ENCODE data around the gene TSPAN3. TPM values are rescaled to one million over a fixed set of nuclear protein-coding genes. Genes with fewer than 3 reads are reported as not detected.
A peak's percentile ranks its signal among the peaks of the same experiment; 100 is the strongest.

Gene TSPAN3
- total RNA-seq, 4 donors from 2014 or later = 163 to 205 (median 171) TPM

DNA sequence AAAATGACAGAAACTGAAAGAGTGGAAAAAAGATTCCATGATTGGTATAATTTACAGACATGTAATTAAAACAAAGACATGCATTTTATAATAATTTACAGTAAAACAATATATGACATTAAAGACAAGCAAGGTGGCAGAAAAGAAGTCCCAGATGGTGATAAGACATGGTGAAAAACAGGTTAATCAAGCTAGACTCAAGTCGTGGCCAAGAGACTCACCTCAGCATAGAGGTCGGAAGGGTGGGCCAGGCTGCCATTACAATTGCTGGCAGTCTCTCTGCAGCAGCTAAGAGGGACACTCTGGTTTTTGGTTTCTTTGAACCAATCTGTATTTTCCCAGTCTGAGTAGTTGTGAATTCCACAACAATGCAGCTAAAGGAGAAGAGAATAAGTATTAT, 18.4 kb downstream of the TSPAN3 start:
- TF ChIP-seq POLR2A (IDR thresholded peaks at IDR 0.05) = no peak
- TF ChIP-seq POLR2AphosphoS5 (IDR thresholded peaks at IDR 0.05) = no peak
- TF ChIP-seq, protein P1, sequence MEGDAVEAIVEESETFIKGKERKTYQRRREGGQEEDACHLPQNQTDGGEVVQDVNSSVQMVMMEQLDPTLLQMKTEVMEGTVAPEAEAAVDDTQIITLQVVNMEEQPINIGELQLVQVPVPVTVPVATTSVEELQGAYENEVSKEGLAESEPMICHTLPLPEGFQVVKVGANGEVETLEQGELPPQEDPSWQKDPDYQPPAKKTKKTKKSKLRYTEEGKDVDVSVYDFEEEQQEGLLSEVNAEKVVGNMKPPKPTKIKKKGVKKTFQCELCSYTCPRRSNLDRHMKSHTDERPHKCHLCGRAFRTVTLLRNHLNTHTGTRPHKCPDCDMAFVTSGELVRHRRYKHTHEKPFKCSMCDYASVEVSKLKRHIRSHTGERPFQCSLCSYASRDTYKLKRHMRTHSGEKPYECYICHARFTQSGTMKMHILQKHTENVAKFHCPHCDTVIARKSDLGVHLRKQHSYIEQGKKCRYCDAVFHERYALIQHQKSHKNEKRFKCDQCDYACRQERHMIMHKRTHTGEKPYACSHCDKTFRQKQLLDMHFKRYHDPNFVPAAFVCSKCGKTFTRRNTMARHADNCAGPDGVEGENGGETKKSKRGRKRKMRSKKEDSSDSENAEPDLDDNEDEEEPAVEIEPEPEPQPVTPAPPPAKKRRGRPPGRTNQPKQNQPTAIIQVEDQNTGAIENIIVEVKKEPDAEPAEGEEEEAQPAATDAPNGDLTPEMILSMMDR (IDR thresholded peaks at IDR 0.05) = no peak
- TF ChIP-seq EP300 (IDR thresholded peaks at IDR 0.05) = no peak
- Histone ChIP-seq H3K4me3 (no peak overlapping the region), H3K27ac (no peak overlapping the region), H3K36me3 (peaks cover 0 to 33% of the 10 kb centered on the region in 2 donors), H3K4me1 (peaks cover 0 to 12% (median 0%) of the 10 kb centered on the region in 3 donors), H3K9me3 (no peaks in the 10 kb centered on the region), H3K27me3 (no peaks in the 10 kb centered on the region)
- 50 to 57% methylated on average over 2 of the region's 2 CpGs for WGBS, 2 donors (ENCODE audit: low coverage in 1 of 2)
- ATAC-seq = no peak

DNA sequence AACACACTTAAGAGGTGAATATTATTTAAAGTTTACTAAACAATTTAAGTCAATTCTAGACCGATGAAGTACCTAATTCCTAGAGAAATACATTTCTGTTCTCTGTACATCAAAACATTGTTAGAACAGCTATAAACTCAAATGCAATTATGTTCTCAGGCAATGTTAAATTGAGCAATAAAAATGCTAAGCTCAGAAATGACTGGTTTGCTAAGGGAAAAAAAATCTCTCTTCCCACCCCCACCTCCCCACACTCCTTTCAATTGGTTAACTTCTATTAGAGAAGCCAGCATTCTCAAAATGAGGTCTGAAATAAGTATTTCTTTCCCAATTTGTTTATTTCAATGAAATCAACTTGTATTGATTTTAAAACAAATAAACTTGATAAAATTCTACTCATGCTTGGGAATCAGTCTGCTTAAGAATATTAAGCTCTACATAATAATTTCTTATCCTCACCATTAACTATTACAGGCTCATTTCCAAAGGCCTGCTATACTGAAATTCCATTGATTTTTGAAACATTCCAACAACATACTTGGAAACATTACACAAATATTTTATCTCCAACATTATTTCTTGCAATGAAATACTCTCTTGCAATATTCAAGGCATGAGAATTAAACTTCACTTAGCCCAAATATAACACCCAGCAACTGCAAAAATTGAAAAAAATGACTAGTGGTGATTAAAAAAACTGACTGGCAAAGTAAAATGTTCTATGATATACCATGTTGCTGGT, 22.6 kb downstream of the TSPAN3 start:
- H3K27me3 ChIP-seq = no peaks in the 10 kb centered on the region
- H3K9me3 ChIP-seq = no peaks in the 10 kb centered on the region
- H3K36me3 ChIP-seq = peaks cover 0 to 69% of the 10 kb centered on the region in 2 donors
- peaks cover 0 to 19% (median 4%) of the 10 kb centered on the region in 3 donors for H3K4me1 ChIP-seq
- ATAC-seq = no peak
- WGBS, 2 donors (ENCODE audit: low coverage in 1 of 2) = 92 to 94% methylated on average over 1 of the region's 1 CpG
- H3K4me3 ChIP-seq = no peak overlapping the region
- TF ChIP-seq EP300 (IDR thresholded peaks at IDR 0.05) = no peak
- no peak for TF ChIP-seq POLR2A (IDR thresholded peaks at IDR 0.05)
- H3K27ac ChIP-seq = no peak overlapping the region

DNA sequence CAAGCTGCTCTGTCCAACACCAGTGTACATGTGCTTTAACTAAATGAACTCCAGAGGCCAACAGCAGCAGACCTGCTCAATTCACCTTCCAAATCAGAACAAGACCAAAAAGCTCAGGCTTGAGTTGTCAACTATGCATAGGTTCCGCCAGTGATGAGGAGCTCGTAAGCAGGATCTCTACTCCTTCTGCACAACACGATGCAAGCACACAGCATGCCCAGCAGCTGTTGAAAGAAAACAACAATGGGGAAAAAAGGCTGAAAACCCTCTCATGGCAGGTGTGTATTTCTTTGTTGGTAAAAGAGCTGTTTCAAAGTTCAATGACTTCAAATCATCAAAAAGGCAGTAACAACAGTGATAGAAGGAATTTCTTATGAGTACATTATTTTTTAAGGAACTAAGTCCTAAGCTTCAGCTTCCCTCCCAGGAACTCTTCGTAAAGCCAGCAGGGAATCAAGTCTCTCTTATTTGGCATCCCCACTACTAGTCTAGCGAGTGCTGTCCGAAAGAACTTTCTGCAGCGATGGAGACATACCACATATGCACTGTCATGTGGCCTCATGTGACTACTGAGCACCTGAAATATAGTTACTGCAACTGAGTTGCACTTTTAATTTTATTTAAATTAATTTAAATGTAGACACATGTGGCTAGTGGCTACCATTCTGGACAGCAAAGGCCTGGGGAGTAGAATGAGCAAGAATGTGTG, 24.1 kb downstream of the TSPAN3 start:
- Histone ChIP-seq H3K27me3 (no peaks in the 10 kb centered on the region), H3K9me3 (no peaks in the 10 kb centered on the region), H3K4me1 (peaks cover 0 to 19% (median 4%) of the 10 kb centered on the region in 3 donors), H3K27ac (no peak overlapping the region), H3K36me3 (peaks cover 3 to 70% of the 10 kb centered on the region in 2 donors), H3K4me3 (no peak overlapping the region)
- ATAC-seq = no peak
- TF ChIP-seq EP300 (IDR thresholded peaks at IDR 0.05) = no peak
- 83 to 92% methylated on average over 4 to 7 of the region's 7 CpGs for WGBS, 2 donors (ENCODE audit: low coverage in 1 of 2)

DNA sequence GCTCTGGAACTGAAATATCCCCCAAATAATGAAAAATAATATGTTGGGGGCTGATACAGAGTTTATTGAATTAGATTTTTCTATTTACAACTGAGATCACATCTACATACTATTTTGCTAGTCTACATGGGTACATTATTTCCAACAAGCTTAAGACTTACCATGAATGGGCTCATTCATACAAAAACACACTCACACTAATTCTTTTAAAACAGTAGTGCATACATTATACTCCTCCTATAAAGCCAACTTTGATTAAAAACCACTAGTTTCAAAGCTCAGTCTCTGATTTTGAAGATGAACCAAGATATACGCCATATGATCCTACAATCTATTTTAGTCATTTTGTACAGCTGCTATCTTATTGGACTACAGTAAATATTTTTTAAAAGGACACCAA, 24.9 kb downstream of the TSPAN3 start:
- H3K27me3 ChIP-seq = no peaks in the 10 kb centered on the region
- WGBS, 2 donors (ENCODE audit: low coverage in 1 of 2) = 80 to 89% methylated on average over 1 of the region's 1 CpG
- H3K4me3 ChIP-seq = no peak overlapping the region
- no peak overlapping the region for H3K27ac ChIP-seq
- H3K36me3 ChIP-seq = peaks cover 3 to 67% of the 10 kb centered on the region in 2 donors
- H3K4me1 ChIP-seq = peaks cover 0 to 19% (median 4%) of the 10 kb centered on the region in 3 donors
- H3K9me3 ChIP-seq = no peaks in the 10 kb centered on the region
- no peak for ATAC-seq
- TF ChIP-seq POLR2A (IDR thresholded peaks at IDR 0.05) = no peak

DNA sequence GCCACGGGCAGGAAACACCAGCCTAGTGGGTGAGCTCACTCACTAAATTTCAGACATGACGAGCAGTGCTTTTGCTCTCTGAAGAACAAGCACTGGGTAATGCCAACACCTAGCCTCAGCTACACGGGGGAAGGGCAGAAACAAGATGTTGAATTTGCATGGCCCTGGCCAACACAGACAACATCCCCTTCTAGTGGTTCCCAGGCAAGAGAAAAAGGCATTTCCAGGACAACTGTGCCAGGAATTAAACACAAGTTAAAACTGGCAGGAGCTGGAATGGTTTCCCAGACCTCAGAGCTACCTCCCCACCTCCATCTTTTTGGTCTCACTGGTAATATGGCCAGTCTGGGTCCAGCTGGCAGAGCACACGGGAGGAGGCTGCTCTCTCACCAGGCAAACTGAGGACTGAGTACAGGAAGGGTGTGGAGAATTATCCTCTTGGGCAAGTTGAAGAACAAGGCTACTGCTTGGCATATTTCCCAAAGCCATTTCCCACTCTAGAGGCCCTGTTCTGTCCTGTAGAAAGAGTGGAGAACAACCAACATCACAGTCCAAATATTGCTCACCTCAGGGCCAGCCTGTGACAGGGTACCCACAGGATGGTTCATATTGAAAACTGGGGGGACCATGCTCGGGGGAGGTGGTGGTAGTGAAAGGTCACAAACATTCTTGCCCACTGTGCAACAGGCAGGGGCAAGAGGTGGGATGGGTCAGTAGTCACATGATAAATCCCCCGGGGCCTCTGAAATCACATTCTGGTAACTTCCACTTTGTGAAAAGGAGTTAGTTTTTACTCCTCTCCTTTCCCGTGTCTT, 26.5 kb downstream of the TSPAN3 start:
- no peak for TF ChIP-seq EP300 (IDR thresholded peaks at IDR 0.05)
- TF ChIP-seq, protein P1 (IDR thresholded peaks at IDR 0.05) = no peak
- no peak for TF ChIP-seq POLR2AphosphoS5 (IDR thresholded peaks at IDR 0.05)
- no peak for TF ChIP-seq POLR2A (IDR thresholded peaks at IDR 0.05)

More for the DNA sequence above, 26.5 kb downstream of the TSPAN3 start:
- peak overlapping the region in 1 of 4 donors; percentile 10 for H3K27ac ChIP-seq
- no peaks in the 10 kb centered on the region for H3K9me3 ChIP-seq
- H3K27me3 ChIP-seq = no peaks in the 10 kb centered on the region
- ATAC-seq = peak; percentile 39
- no peak overlapping the region for H3K4me3 ChIP-seq
- peaks cover 0 to 19% (median 4%) of the 10 kb centered on the region in 3 donors for H3K4me1 ChIP-seq
- H3K36me3 ChIP-seq = peaks cover 3 to 69% of the 10 kb centered on the region in 2 donors
- WGBS, 2 donors (ENCODE audit: low coverage in 1 of 2) = 64 to 70% methylated on average over 3 to 7 of the region's 7 CpGs

All from gastroesophageal sphincter (tissue), 4 donors.